Uterus (tissue), 2 donors: ENCODE measurements around the gene SNTG2.

Source experiments
- CTCF ChIP-seq, 4 experiments: fragments of 200-600 bp in 2 of 4; fragments of 450-650 bp in 2 of 4; sonication (generic) in 2 of 4; IDR thresholded peaks; one replicate each; pipeline ENCODE4 v1.5.1; 2016 to 2019; ENCODE audit warnings: antibody characterized with exemption in 4 of 4, mild to moderate bottlenecking in 2 of 4, moderate library complexity in 1 of 4
- POLR2A ChIP-seq, 2 donors: fragments of 450-650 bp; IDR thresholded peaks; one replicate each; pipeline ENCODE4 v1.6.1; 2016; ENCODE audit warnings: antibody characterized with exemption in 2 of 2, mild to moderate bottlenecking in 1 of 2, moderate library complexity in 1 of 2

- TF ChIP-seq CTCF (IDR thresholded peaks at IDR 0.05) (no peak), POLR2A (IDR thresholded peaks at IDR 0.05) (no peak)
These were observed 257.9 kb downstream of the SNTG2 start for GRCh38 chr2:1208522-1208921.
